Heart right ventricle (tissue), 16 donors: ENCODE measurements around the gene FRAS1. TPM values are rescaled to one million over a fixed set of nuclear protein-coding genes. Genes with fewer than 3 reads are reported as not detected.
A peak's percentile ranks its signal among the peaks of the same experiment; 100 is the strongest.

ENCODE experiments used
- ATAC-seq, 8 donors: fragments of 200-7000 bp; cut with Tn5 transposase; one replicate each; pipeline ENCODE4 v1.9.1; 2020; ENCODE audit warnings: mild to moderate bottlenecking in 8 of 8, moderate library complexity in 8 of 8, moderate number of reproducible peaks in 1 of 8
- DNase-seq, 2 donors: peaks; one replicate each; pipeline ENCODE4 v3.0.0-alpha.2; 2020
- H3K27ac ChIP-seq, 10 donors: fragments of 200-600 bp; sonication (generic) in 2 of 10; one replicate each; pipeline versions ENCODE4 v1.5.0 to v1.8.0; 2020 to 2022; ENCODE audit warnings: mild to moderate bottlenecking in 3 of 10
- H3K27me3 ChIP-seq, 7 donors: fragments of 200-600 bp; one replicate each; pipeline ENCODE4 v1.8.0; 2021 to 2022; ENCODE audit warnings: mild to moderate bottlenecking in 2 of 7
- H3K36me3 ChIP-seq, 9 donors: fragments of 200-600 bp; sonication (generic) in 1 of 9; one replicate each; pipeline versions ENCODE4 v1.5.0 to v1.8.0; 2020 to 2022; ENCODE audit warnings: mild to moderate bottlenecking in 2 of 9
- H3K4me1 ChIP-seq, 9 donors: fragments of 200-600 bp; sonication (generic) in 1 of 9; one replicate each; pipeline versions ENCODE4 v1.5.0 to v1.8.0; 2020 to 2022; ENCODE audit warnings: mild to moderate bottlenecking in 4 of 9
- H3K4me3 ChIP-seq, 10 donors: fragments of 200-600 bp; sonication (generic) in 2 of 10; one replicate each; pipeline versions ENCODE4 v1.5.0 to v1.8.0; 2020 to 2022; ENCODE audit warnings: mild to moderate bottlenecking in 7 of 10, moderate library complexity in 2 of 10
- H3K9me3 ChIP-seq, 11 donors: fragments of 200-600 bp in 10 of 11; sonication (generic) in 2 of 11; one replicate each; pipeline versions ENCODE4 v1.5.0 to v1.8.0; 2013 to 2022; ENCODE audit warnings: mild to moderate bottlenecking in 2 of 11, control low read depth in 1 of 11, moderate library complexity in 1 of 11
- CTCF ChIP-seq, 9 donors: fragments of 200-600 bp; sonication (generic) in 2 of 9; IDR thresholded peaks; one replicate each; pipeline versions ENCODE4 v1.5.0 to v1.8.0; 2021 to 2022; ENCODE audit warnings: antibody characterized with exemption in 9 of 9, mild to moderate bottlenecking in 5 of 9, moderate library complexity in 1 of 9
- WGBS, 2 donors: extraction: QIAGEN DNeasy Blood & Tissue Kit; methylation state at CpG; one replicate each; pipeline ENCODE4 v1.1.7; 2013; ENCODE audit warnings: inconsistent platforms in 1 of 2; 5-methylcytosine and 5-hydroxymethylcytosine counted together
- intact Hi-C, 10 donors: fragments of 100-400 bp; cut with DNase I; formaldehyde crosslinking; loops; one replicate each; pipeline versions ENCODE4 v1.11.1 to v1.14.2; 2022
- polyA plus RNA-seq, 2 donors: library from polyadenylated mRNA; stranded (reverse); fragments of 200-250 nt; gene quantifications; one replicate each; pipeline ENCODE4 v1.2.3, GENCODE V29; 2013
- total RNA-seq, 10 donors: library from RNA; stranded (reverse); fragmentation: NEBNext Ultra II Directional in 3 of 10; extraction: Animal tissue kit (Norgen Biotek cat#: 25700) in 3 of 10; gene quantifications; one replicate each; pipeline versions ENCODE4 v1.2.1 to v1.2.4, GENCODE V29; 2021 to 2023
- donor health status: Arrhythmogenic right ventricular cardiomyopathy.
- donor health status: ischemic (EF 13 %, LVEDD 7.1; RV severe dilation, severe dysfunction).
- donor health status: healthy with polysubstance abuse.
- donor health status: DM: no; HTN: yes; CAD: no.
- donor health status: DM: no; HTN: no; CAD: no.
- donor health status: ischemic (EF 25% LVEDD 6.9; RV normal size, moderate dysfunction).
- donor health status: ischemic (EF 25% LVEDD 5.7; RV mildly dilated, moderate dysfunction).
- donor health status: healthy.
- donor health status: DM: yes; HTN: yes; CAD: no.
- donor health status: Ischemic cardiomyopathy.
- donor health status: ischemic (EF 35%, LVEDD 5.7; RV mildly dilated, moderate dysfunction).
- donor health status: nonischemic (EF 11% LVEDD 7.7; RV severe dilation, severe dysfunction).
- donor health status: DM: yes; HTN: yes; CAD: no.
- donor health status: PGD.
- donor health status: ischemic (EF 29% LVEDD 5.4; RV normal size, mild dysfunction).
- donor health status: nonischemic (EF 23%, LVEDD 6.1; RV moderate dilation, normal function).

Gene FRAS1
- total and polyA plus RNA-seq, 12 donors, result 0.93 to 6.2 (median 3.1) TPM

GRCh38 chr4:78409612-78410202 is 352.6 kb downstream of the FRAS1 start:
- intact Hi-C loops, result no loop called here
- Histone ChIP-seq H3K9me3 (no peaks in the 10 kb centered on the region), H3K4me1 (peaks cover 0 to 10% (median 0%) of the 10 kb centered on the region in 9 donors), H3K27me3 (no peaks in the 10 kb centered on the region), H3K27ac (no peak overlapping the region), H3K36me3 (no peaks in the 10 kb centered on the region), H3K4me3 (no peak overlapping the region)
- DNase-seq (no peak), ATAC-seq (no peak)
- 96 to 97% methylated on average over 5 of the region's 5 CpGs for WGBS, 2 donors
- no peak for TF ChIP-seq CTCF (IDR thresholded peaks at IDR 0.05)

GRCh38 chr4:78410225-78410624 is 353.1 kb downstream of the FRAS1 start:
- Histone ChIP-seq H3K4me1 (peaks cover 0 to 10% (median 0%) of the 10 kb centered on the region in 9 donors), H3K36me3 (no peaks in the 10 kb centered on the region), H3K9me3 (no peaks in the 10 kb centered on the region), H3K27me3 (no peaks in the 10 kb centered on the region), H3K27ac (no peak overlapping the region), H3K4me3 (no peak overlapping the region)
- ATAC-seq (no peak), DNase-seq (no peak)
- no peak for TF ChIP-seq CTCF (IDR thresholded peaks at IDR 0.05)
- intact Hi-C loops, result no loop called here

- H3K36me3 ChIP-seq, result no peaks in the 10 kb centered on the region
- H3K27me3 ChIP-seq, result no peaks in the 10 kb centered on the region
- no peak overlapping the region for H3K4me3 ChIP-seq
- no peak for TF ChIP-seq CTCF (IDR thresholded peaks at IDR 0.05)
- H3K27ac ChIP-seq, result no peak overlapping the region
- intact Hi-C loops, result no loop called here
- 70 to 83% methylated on average over 1 of the region's 1 CpG for WGBS, 2 donors
- H3K4me1 ChIP-seq, result peaks cover 0 to 10% (median 0%) of the 10 kb centered on the region in 9 donors
- DNase-seq, result no peak
- no peak for ATAC-seq
- no peaks in the 10 kb centered on the region for H3K9me3 ChIP-seq
Measured at GRCh38 chr4:78410676-78411075, 353.6 kb downstream of the FRAS1 start.

- Histone ChIP-seq H3K9me3 (no peaks in the 10 kb centered on the region), H3K27me3 (no peaks in the 10 kb centered on the region), H3K4me1 (peaks cover 0 to 10% (median 0%) of the 10 kb centered on the region in 9 donors), H3K36me3 (peaks cover 0 to under 1% (median 0%) of the 10 kb centered on the region in 9 donors), H3K27ac (no peak overlapping the region), H3K4me3 (no peak overlapping the region)
- ATAC-seq (no peak), DNase-seq (peak in 1 of 2 donors; percentile 15)
- TF ChIP-seq CTCF (IDR thresholded peaks at IDR 0.05), result no peak
- 62 to 64% methylated on average over 6 of the region's 6 CpGs for WGBS, 2 donors
- intact Hi-C loops, result no loop called here
Measured at GRCh38 chr4:78414116-78414515, 357.0 kb downstream of the FRAS1 start.
